Stimulated activated CD8-positive, alpha-beta memory T cell treated with anti-CD3 and anti-CD28 coated beads, Interleukin-2, amount 100 ng/mL, for 48 hours (primary cell): ENCODE measurements around the gene PAFAH2.
"Not testable (repeated sequence)": the region's sequence is repeated elsewhere in the genome, so short reads cannot be mapped to it uniquely, and the experiment has no call there.

Experiments
- DNase-seq, 2 donors: peaks; one replicate each; pipeline ENCODE4 v3.0.0-alpha.2; 2020; ENCODE audit warnings: low read depth in 2 of 2

PAFAH2 gene

GRCh38 chr1:25932811-25933400, 65.0 kb downstream of the PAFAH2 start:
- not testable (repeated sequence) for DNase-seq

DNA sequence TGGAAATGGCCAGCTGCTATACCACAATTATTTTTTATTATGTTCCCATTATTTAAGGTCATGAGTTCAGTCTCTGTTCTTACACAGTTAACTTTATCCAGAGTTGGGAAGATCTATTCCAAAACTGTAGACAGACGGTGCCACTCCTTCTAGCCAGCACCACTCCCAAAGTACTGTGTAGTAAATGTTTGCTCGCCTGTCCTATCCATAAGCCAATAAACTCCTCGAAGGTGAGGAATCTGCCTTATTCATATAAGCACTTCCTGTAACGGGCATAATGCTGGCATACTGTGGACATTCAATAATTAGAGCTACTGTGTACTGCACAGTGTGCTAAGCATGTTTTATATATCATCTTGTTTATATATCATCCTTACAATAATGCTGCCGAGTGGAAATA, 65.5 kb downstream of the PAFAH2 start:
- no peak for DNase-seq

DNA sequence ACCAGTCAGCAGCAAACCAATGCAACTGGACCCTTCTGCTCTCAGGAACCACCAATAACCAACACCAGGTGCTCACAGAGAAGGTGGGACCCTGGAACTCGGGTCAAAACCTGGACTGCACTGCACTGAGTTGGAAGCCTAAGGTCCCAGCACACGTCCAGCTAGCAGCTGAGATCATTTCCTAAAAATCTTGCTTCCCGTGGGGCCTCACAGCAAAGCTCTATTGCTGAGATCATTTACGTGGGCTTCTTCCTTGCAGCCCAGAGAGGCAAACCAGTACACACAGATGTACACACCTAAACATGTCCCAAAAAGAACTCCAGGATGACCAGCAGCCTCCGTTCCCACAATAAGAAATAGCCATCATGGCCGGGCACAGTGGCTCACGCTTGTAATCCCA, 68.8 kb downstream of the PAFAH2 start:
- no peak for DNase-seq

- DNase-seq: no peak
Observed at GRCh38 chr1:25927521-25928265, 70.2 kb downstream of the PAFAH2 start.

DNA sequence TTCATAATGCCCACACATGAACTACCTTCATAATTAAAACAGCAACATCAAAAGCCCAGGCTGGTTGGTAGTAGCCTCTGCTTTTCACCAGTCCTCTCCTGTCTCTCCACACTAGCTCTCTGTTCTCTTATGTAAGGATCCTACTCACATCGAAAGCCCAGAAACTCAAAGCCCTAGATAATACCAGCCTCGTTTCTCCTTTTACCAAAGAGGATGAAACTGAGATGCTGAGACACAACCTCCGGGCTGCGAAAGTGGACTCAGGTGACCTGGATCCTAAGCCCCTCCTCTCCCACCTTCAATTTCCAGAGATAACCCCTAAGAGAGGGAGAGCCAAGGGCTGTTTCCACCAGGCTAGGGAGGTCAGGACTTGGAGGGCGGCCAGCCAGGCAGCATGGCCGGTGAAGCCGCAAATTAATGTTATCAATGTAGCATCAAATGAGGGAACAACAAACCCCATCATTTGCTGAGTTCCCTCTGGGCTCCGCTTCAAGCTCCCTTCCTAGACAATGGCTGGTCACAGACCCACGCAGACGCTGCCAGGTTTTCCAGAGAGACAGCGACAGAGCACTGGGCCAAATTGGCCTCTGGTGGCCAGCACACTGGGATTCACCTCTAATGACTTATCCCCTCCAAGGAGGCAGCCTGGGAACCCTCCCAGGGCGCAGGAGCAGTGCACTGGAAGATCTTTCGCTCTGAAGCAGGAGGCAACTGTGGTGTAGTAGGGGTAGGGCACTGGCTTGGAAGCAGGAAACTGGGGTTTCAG, 70.9 kb downstream of the PAFAH2 start:
- no peak for DNase-seq

GRCh38 chr1:25924454-25924853, 73.4 kb downstream of the PAFAH2 start:
- DNase-seq: no peak

GRCh38 chr1:25922971-25923552, 74.8 kb downstream of the PAFAH2 start:
- no peak for DNase-seq

DNA sequence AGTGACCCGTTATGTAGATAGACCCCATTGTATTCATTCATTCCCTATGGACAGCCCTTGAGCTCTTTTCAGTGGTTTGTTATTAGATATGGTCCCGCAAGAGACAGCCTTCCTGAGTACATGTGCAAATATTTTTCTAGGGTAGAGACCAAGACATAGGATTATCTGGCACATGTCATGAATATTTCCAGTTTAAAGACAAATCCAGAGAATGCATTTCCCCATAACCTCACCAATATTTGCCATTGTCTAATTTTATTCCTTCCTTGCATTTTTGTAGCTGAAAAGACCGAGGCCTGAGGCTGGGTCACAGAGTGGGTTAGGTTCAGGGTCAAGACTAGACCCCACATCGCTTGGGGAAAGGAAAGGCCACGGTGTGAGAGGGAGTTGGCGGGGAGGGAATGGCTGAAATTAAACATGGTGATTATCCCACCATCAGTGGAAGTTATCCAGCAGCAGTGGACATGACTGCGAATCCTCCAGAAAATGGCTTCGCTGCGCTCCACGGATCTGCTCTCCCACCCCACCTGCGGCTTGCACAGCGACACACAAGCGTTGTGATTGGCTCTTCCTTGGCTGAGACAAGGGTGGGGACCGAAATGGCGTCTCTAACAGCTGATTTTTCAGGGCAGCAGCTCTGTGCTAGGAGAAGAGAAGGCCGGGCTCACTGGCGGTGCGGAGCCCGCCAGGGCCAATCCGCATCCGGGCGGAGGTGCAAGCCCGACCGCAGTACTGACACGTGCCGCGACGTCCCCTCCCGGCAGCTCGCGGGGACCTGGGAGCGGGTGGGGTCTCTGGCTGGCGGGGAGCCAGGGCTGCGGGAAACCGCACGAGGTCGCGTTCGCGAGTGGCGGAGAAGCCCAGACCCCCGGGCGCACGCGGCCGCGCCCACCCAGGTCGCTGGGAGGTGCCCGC, 75.5 kb downstream of the PAFAH2 start:
- DNase-seq: peak in 1 of 2 donors; percentile 24

GRCh38 chr1:25918615-25919014, 79.2 kb downstream of the PAFAH2 start:
- DNase-seq: no peak

DNA sequence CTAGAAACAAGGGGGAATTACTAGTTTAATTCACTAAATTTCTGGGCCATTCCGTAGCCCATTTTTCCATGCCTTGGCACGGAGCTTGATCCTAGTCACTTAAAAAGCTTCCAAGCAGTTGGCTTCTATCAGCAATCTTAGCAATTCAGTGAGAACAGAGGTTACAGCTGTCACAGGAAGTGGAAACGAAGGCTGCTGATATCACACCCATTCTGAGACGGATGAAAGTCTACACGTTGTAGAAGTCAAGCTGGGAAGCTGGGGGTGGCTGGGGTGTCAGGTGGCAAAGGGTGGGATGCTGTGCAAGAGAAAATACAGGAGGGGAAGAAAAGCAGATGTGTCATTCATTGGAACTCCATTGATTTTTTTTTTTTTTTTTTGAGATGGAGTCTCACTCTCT, 79.9 kb downstream of the PAFAH2 start:
- no peak for DNase-seq

DNA sequence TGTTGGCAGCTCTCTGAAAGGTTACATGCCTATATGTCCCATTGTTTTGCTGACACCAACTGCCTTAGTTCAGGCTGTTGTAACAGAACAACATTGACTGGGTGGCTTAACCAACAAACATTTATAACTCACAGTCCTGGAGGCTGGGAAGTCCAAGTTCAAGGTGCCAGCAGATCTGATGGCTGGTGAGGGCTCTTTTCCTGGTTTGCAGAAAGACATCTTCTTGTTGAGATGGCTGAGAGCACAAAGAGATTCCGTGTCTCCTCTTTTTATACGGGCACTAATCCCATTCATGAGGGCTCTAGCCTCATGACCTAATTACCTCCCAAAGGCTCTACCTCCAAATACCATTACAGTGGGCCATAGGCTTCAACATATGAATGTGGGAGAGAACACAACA, 81.4 kb downstream of the PAFAH2 start:
- DNase-seq: no peak

DNA sequence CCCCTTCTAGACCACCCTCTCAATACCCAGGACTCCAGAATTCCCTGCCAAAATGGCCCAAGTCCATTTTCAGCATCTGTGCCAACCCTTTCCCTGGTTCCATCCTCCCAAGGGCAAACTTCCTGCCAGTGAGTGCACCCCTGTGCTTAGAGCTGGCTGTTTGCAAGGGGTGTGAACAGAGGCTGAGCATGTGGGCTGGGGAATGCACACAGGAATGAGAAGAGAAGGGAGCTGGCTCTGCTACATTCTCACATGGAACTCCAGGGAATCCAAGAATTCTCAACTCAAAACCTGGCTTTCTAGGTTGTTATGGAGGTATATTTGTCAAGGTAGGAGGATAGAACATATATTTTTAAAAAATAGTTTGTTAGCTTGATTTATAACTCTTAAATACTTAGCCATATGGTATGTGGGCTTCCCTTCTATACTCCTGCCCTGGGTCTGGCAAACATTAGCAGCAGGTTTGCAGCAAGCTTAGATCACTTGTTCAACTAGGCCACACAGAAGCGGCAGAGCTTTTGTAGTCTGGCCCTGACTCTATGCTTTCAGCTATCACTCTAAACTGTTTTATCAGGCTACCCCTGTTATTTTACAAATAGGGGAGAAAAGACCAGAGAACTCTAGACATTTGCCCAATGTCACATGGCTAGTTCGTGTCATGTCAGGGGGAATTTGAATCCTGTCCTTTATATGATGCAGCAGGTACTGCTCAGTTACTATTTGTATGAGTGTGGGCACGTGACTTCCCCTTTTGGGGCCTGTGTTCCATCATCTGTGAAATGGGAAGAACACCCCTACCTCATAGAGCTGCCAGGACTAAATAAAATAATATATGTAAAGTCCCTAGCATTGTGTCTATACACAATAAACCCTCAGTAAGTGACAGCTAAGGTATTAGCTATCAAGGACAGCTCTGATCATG, 83.5 kb downstream of the PAFAH2 start:
- no peak for DNase-seq

GRCh38 chr1:25913206-25913605, 84.7 kb downstream of the PAFAH2 start:
- no peak for DNase-seq

- DNase-seq: no peak
Observed at GRCh38 chr1:25912076-25912831, 85.6 kb downstream of the PAFAH2 start.

DNA sequence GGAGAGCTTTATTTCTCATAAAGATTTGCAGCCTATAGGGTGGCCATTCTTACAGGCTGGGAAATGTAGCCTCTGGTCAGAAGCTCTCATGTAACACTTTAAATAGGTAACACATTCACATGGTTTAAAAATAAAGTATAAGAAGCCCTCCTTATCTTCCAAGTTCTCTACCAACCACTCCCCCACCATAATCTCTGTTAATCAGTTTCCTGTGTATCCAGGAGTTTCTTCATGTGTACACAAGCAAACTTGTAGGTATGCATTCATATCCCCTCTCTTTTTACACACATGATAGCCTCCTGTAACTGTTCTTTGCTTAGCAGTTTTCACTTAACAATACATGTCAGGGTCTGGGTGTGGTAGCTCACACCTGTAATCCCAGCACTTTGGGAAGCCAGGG, 86.7 kb downstream of the PAFAH2 start:
- no peak for DNase-seq
